Activated CD4-positive, alpha-beta T cell treated with anti-CD3 and anti-CD28 coated beads for 48 hours (primary cell): ENCODE data around the gene MAPK4.

Experiments used
- DNase-seq: peaks from one replicate; pipeline ENCODE4 v3.0.0-alpha.2; 2020

MAPK4 gene

GRCh38 chr18:50724751-50725151 lies 164.9 kb downstream of the MAPK4 start:
- no peak for DNase-seq

GRCh38 chr18:50726960-50727589 lies 167.2 kb downstream of the MAPK4 start:
- no peak for DNase-seq

- no peak for DNase-seq
Observed at GRCh38 chr18:50727721-50728471, 168.0 kb downstream of the MAPK4 start.

- no peak for DNase-seq
Observed at GRCh38 chr18:50729376-50729775, 169.5 kb downstream of the MAPK4 start.

GRCh38 chr18:50729986-50730385 lies 170.1 kb downstream of the MAPK4 start:
- DNase-seq, result no peak

GRCh38 chr18:50734342-50734741 lies 174.5 kb downstream of the MAPK4 start:
- DNase-seq, result no peak

- no peak for DNase-seq
Observed at GRCh38 chr18:50734886-50735285, 175.0 kb downstream of the MAPK4 start.

- DNase-seq, result no peak
Observed at GRCh38 chr18:50737127-50737526, 177.2 kb downstream of the MAPK4 start.

GRCh38 chr18:50738098-50738757 lies 178.3 kb downstream of the MAPK4 start:
- no peak for DNase-seq

- DNase-seq, result no peak
Observed at GRCh38 chr18:50742952-50743351, 183.1 kb downstream of the MAPK4 start.

GRCh38 chr18:50744253-50744652 lies 184.4 kb downstream of the MAPK4 start:
- no peak for DNase-seq

- DNase-seq, result no peak
Observed at GRCh38 chr18:50745945-50746344, 186.1 kb downstream of the MAPK4 start.

- no peak for DNase-seq
Observed at GRCh38 chr18:50747849-50748242, 188.0 kb downstream of the MAPK4 start.

- no peak for DNase-seq
Observed at GRCh38 chr18:50748243-50749229, 188.6 kb downstream of the MAPK4 start.

GRCh38 chr18:50749421-50749820 lies 189.5 kb downstream of the MAPK4 start:
- DNase-seq, result no peak

- DNase-seq, result no peak
Observed at GRCh38 chr18:50749945-50750344, 190.1 kb downstream of the MAPK4 start.

- DNase-seq, result no peak
Observed at GRCh38 chr18:50750546-50750945, 190.7 kb downstream of the MAPK4 start.

- DNase-seq, result no peak
Observed at GRCh38 chr18:50751490-50751889, 191.6 kb downstream of the MAPK4 start.

- no peak for DNase-seq
Observed at GRCh38 chr18:50751947-50752346, 192.1 kb downstream of the MAPK4 start.

GRCh38 chr18:50753311-50753710 lies 193.4 kb downstream of the MAPK4 start:
- DNase-seq, result no peak

GRCh38 chr18:50754297-50754696 lies 194.4 kb downstream of the MAPK4 start:
- no peak for DNase-seq

GRCh38 chr18:50757358-50757757 lies 197.5 kb downstream of the MAPK4 start:
- no peak for DNase-seq

GRCh38 chr18:50769463-50769862 lies 209.6 kb downstream of the MAPK4 start:
- DNase-seq, result no peak
